ENCODE data around the gene ANXA11.
"Not testable (repeated sequence)": the region's sequence is repeated elsewhere in the genome, so short reads cannot be mapped to it uniquely, and the experiment has no call there.

The ANXA11 gene

DNA sequence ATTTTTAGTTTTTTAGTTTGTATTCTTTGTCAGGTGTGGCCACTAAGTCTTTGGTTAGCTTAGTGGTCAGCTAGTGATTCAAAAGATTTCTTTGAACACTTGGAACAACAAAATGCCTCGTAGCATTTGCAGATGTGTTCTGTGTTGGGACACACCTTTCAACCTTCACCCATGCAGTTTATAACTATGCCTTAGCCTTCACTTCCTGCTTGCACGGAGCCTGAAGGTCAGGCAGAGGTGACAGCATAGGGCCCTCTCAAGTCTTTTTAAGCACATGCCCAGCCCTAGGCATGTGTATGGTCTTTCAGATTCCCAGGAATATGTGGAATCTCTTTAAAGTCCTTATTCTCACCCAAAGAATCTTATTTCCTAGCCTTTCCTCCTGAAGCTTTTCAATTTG, 55.2 kb downstream of the ANXA11 start:
- no peak overlapping the region for H3K4me3 ChIP-seq (ENCODE audit: low read depth, low read length)
- no peak for DNase-seq (ENCODE audit: low read depth)
- TF ChIP-seq, protein P1, sequence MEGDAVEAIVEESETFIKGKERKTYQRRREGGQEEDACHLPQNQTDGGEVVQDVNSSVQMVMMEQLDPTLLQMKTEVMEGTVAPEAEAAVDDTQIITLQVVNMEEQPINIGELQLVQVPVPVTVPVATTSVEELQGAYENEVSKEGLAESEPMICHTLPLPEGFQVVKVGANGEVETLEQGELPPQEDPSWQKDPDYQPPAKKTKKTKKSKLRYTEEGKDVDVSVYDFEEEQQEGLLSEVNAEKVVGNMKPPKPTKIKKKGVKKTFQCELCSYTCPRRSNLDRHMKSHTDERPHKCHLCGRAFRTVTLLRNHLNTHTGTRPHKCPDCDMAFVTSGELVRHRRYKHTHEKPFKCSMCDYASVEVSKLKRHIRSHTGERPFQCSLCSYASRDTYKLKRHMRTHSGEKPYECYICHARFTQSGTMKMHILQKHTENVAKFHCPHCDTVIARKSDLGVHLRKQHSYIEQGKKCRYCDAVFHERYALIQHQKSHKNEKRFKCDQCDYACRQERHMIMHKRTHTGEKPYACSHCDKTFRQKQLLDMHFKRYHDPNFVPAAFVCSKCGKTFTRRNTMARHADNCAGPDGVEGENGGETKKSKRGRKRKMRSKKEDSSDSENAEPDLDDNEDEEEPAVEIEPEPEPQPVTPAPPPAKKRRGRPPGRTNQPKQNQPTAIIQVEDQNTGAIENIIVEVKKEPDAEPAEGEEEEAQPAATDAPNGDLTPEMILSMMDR (IDR thresholded peaks at IDR 0.05; ENCODE audit: insufficient read depth, low read depth, low read length, missing control alignments): no peak

DNA sequence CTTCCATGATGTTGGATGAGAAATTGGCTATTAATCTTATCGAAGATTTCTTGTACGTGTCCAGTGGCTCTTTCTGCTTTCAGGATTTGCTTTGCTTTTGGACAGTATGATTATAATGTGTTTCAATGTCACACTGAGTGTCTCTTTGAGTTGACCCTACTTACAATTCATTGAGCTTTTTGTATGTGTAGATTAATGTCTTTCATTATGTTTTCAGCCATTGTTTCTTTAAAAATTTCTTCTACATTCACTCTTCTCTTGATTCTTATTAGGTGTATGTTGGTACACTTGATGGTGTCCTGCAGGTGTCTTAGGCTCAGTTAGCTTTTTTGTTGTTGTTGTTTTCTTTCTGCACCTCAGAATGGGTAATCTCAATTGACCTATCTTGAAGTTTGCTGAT, 56.2 kb downstream of the ANXA11 start:
- TF ChIP-seq, protein P1 (IDR thresholded peaks at IDR 0.05; ENCODE audit: insufficient read depth, low read depth, low read length, missing control alignments): no peak
- DNase-seq (ENCODE audit: low read depth): no peak
- H3K4me3 ChIP-seq (ENCODE audit: low read depth, low read length): no peak overlapping the region

DNA sequence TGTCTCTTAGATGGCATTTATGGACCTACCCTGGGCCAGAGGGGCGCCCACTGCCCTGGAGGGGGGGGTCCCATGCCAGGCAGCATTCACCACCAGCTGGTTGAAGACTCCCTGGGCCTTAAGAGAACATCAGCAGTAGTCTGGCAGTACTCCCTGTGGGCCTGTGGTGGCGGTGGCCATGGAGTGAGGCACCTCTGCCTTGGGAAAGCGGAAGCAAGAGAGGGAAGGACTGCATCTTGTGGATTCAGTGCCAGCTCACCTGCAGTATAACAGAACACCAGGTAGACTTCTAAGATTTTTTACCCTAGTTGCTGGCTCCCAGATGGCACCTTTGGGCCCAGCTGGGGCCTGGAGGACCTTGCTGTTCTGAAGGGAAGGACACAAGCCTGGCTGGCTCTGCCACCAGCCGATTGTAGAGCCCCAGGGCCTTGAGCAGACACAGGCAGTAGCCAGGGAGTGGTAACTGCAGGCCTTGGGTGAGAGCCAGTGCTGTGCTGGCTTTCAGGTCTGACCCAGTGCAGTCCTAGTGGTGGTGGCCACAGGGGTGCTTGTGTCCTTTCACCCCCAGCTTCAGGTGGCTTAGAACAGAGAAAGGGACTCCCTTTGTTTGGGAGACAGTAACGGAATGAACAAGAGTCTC, 57.1 kb downstream of the ANXA11 start:
- TF ChIP-seq, protein P1 (IDR thresholded peaks at IDR 0.05; ENCODE audit: insufficient read depth, low read depth, low read length, missing control alignments): no peak
- no peak for DNase-seq (ENCODE audit: low read depth)

DNA sequence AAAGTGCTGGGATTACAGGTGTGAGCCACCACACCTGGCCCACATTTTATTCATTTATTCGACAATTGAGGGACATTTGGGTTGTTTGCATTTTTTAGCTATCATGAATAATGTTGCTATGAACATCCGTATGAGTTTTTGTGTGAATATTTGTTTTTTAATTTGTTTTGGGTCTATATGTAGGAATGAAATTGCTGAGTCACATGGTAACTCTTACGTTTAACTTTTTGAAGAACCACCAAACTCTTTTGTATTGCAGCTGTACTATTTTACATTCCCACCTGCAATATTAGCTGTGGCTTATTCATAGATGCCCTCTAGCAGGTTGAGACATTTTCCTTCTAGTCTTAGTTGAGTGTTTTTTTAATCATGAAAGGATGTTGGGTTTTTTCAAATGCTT, 58.4 kb downstream of the ANXA11 start:
- H3K4me3 ChIP-seq (ENCODE audit: low read depth, low read length): no peak overlapping the region
- DNase-seq (ENCODE audit: low read depth): no peak
- TF ChIP-seq, protein P1 (IDR thresholded peaks at IDR 0.05; ENCODE audit: insufficient read depth, low read depth, low read length, missing control alignments): no peak

More for the DNA sequence above, 57.1 kb downstream of the ANXA11 start:
- no peak overlapping the region for H3K4me3 ChIP-seq (ENCODE audit: low read depth, low read length)

DNA sequence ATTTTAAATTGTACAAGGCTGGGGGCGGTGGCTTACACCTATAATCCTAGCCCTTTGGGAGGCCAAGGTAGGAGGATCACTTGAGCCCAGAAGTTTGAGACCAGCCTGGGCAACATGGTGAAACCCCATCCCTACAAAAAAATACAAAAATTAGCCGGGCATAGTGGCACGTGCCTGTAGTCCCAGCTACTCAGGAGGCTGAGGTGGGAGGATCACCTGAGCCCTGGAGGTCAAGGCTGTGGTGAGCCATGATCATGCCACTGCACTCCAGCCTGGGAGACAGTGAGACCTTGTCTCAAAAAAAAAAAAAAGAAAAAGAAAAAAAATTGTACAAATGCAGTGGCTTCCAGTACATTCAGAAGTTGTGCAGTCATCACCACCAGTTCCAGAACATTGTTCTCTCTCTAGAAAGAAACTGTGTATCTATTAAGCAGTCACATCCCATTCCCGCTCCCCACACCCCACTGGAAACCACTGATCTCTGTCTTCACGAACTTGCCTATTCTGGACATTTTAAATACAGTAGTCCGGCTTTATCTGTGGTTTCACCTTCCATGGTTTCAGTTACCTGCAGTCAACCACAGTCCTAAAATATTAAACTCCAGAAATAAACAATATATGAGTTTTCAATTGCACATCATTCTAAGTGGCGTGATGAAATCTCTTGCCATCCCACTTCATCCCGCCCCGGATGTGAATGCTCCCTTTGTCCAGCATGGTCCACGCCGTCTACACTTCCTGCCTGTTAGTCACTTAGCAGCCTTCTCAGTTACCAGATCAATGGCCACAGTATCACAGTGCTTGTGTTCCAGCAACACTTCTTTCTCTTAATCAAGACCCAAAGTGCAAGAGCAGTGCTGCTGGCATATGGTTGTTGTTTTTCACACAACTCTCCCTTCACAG, 59.7 kb downstream of the ANXA11 start:
- DNase-seq (ENCODE audit: low read depth); H3K4me3 ChIP-seq (ENCODE audit: low read depth, low read length): not testable (repeated sequence)

DNA sequence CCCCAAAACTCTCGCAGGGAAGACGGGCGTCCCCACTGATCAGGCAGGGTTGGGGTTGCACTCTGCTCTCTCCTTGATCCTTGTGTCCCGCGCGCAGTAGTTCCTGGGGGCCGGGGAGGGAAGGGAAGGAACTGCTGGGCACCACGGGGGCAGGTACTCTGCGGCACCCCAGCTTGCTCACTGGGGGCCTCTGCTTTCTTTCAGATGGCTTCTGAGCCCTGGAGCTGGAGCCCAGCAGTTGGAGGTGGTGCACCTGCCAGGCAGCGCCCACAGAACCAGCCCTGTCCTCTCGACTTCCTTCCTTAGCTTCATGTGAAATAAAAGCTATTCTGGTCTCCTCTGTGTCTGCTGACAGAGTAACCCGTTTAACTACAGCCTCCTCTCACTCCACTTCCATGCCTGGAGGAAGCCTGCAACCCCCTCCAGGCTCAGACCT, 60.6 kb downstream of the ANXA11 start:
- TF ChIP-seq, protein P1 (IDR thresholded peaks at IDR 0.05; ENCODE audit: insufficient read depth, low read depth, low read length, missing control alignments): no peak
- no peak overlapping the region for H3K4me3 ChIP-seq (ENCODE audit: low read depth, low read length)
- no peak for DNase-seq (ENCODE audit: low read depth)

DNA sequence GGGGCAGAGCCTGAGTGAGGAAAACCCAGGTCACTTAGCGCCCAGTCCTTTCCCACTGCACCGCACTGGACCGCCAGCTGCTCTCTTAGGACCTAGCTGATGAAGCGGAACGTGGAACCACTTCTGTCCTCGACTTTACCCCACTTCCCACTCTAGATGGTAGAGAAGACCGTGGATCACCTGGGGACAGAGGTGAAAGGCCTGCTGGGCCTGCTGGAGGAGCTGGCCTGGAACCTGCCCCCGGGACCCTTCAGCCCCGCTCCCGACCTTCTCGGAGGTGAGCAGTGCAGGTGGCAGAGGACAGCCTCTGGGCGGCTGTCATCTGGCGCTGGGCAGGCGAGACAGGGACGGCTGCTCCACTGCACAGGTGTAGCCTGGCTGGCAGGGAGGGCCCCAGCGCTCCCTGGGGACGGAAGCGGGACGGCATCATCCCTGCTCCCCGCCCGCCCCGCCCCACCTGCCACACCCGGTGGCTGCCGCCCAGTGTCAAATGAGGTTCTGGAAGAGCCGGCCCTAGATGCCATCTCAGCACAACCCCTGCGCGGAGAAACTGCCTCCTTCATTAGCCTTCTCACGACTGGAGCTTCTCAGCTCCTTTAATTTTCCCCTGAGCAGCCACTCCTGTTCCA, 61.2 kb downstream of the ANXA11 start:
- TF ChIP-seq, protein P1 (IDR thresholded peaks at IDR 0.05; ENCODE audit: insufficient read depth, low read depth, low read length, missing control alignments): no peak
- no peak overlapping the region for H3K4me3 ChIP-seq (ENCODE audit: low read depth, low read length)
- peak; percentile 22 for DNase-seq (ENCODE audit: low read depth)
